ENCODE measurements around the gene SH3PXD2A. TPM values are rescaled to one million over a fixed set of nuclear protein-coding genes. Genes with fewer than 3 reads are reported as not detected.

The SH3PXD2A gene
- total RNA-seq, 4 donors from 2014 or later: 6.2 to 16.8 (median 11.4) TPM

DNA sequence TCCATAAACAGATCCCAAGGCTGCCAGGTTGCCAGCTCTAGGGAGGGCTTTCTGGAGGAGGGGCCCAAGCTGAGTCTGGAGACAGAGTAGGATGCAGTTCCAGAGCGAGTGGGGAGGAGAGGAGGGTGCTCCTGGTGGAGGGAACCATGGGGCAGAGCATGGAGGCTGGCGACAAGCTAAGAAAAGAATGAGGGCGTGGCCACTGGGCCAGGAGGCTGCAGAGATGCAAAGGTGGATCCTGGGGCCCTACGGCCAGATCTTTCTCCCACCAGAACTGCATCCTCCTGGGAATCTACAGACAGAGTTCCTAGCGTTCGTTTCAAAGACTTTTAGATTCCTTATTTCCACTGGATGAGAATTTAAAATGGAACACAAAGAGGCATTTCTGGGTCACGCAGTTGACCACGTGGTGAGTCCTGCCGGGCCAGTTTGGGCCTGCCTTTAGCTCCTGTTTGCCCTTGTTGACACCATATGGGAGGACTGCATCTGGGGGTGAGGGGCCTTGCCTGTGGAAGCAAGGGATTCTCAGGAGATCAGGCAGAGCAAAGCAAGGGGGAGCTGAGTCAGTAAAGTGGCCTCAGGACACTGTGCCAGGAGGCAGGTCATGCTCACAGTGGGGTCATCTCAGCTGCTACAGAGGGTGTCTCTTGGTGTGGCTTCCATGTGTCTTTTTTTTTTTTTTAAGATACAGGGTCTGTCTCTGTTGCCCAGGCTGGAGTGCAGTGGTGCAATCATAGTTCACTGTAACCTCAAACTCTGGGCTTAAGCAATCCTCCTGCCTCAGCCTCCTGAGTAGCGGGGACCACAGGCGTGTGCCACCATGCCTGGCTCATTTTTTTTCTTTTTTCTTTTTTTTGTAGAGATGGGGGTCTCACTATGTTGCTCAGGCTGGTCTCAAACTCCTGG is 137.8 kb downstream of the SH3PXD2A start:
- no peak overlapping the region for H3K4me3 ChIP-seq
- no peaks in the 10 kb centered on the region for H3K27me3 ChIP-seq
- DNase-seq: no peak
- H3K4me1 ChIP-seq: no peaks in the 10 kb centered on the region
- intact Hi-C loops (cut with DNase I; ENCODE audit: low total_unique reads) (no loop called here), in situ Hi-C loops (cut with MboI; ENCODE audit: low sequenced_read_pairs in 4 of 4) (no loop called here)
- H3K27ac ChIP-seq: no peak overlapping the region
- H3K36me3 ChIP-seq: no peaks in the 10 kb centered on the region
- H3K9me3 ChIP-seq: no peaks in the 10 kb centered on the region
- no peak for ATAC-seq
- no peak for TF ChIP-seq POLR2A (IDR thresholded peaks at IDR 0.05)
- TF ChIP-seq, protein P1, sequence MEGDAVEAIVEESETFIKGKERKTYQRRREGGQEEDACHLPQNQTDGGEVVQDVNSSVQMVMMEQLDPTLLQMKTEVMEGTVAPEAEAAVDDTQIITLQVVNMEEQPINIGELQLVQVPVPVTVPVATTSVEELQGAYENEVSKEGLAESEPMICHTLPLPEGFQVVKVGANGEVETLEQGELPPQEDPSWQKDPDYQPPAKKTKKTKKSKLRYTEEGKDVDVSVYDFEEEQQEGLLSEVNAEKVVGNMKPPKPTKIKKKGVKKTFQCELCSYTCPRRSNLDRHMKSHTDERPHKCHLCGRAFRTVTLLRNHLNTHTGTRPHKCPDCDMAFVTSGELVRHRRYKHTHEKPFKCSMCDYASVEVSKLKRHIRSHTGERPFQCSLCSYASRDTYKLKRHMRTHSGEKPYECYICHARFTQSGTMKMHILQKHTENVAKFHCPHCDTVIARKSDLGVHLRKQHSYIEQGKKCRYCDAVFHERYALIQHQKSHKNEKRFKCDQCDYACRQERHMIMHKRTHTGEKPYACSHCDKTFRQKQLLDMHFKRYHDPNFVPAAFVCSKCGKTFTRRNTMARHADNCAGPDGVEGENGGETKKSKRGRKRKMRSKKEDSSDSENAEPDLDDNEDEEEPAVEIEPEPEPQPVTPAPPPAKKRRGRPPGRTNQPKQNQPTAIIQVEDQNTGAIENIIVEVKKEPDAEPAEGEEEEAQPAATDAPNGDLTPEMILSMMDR (IDR thresholded peaks at IDR 0.05 in 4 of 5, conservative IDR thresholded peaks at IDR 0.05 in 1 of 5): no peak

DNA sequence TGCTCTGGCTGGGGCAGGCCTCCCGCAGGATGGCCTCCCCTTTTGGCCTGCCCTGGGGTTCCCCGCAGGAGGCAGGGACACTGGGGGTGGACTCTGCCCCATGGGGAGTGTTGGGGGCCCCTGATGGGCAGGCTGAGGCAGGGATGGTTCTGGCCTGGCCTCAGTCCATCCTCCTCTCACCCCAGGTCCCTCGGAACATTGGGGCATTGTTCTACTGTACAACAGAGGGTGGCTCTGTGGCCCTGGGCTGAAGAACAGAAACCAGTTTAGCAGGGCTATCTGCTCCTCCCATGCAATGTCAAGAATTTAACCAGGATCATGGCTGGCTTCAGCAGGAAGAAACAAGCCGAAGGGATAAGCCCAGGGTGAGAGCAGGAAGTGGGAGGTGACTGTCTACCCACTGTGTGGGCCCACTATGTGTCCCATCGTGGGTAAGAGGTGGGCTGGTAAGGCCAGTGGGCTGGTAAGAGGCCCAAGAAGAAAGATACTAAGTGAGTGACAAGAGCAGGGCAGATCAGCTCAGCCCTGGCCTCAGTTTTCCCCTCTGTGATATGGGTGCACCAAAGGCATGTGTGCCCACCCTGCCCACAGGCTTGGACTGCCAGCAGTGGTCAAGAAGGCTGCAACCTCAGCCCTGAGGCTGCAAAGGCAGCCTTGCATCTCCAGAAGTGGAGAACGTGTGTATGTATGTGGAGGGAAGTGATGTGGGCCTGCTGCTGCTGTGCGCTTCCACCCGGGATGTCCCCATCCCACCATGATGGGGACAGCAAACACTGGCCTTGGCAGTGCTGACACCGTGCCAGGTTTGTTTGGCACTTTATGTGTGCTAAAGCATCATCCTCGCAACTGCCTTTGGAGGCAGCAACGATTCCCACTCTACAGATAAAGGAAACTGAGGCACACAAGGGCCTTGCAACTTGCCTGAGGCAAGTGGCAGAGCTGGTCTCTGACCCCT is 138.9 kb downstream of the SH3PXD2A start:
- DNase-seq (no peak), ATAC-seq (no peak)
- Histone ChIP-seq H3K36me3 (no peaks in the 10 kb centered on the region), H3K9me3 (no peaks in the 10 kb centered on the region), H3K4me3 (no peak overlapping the region), H3K27me3 (no peaks in the 10 kb centered on the region), H3K4me1 (no peaks in the 10 kb centered on the region), H3K27ac (no peak overlapping the region)
- intact Hi-C loops (cut with DNase I; ENCODE audit: low total_unique reads): no loop called here
- in situ Hi-C loops (cut with MboI; ENCODE audit: low sequenced_read_pairs in 4 of 4): no loop called here
- TF ChIP-seq, protein P1 (IDR thresholded peaks at IDR 0.05 in 4 of 5, conservative IDR thresholded peaks at IDR 0.05 in 1 of 5): no peak
- TF ChIP-seq POLR2A (IDR thresholded peaks at IDR 0.05): no peak

DNA sequence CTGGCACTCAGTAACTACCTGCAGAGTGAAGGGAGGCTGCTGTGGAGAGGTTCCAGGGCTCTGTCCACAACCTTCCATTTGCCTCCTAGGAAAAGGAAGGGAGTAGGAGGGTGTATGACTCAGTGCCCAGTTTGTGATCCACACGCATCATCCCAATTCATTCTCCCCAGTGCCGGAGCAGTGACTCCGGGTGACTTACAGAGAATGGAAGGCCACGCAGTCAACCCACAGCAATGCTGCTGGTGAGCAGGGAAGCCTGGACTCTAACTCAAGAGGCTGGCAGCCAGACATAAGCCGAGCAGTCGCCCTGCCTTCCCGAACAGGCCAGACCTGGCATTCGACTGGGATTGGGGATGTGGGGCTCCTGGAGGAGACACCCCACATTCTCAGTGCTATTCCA is 139.9 kb downstream of the SH3PXD2A start:
- ATAC-seq (no peak), DNase-seq (no peak)
- Histone ChIP-seq H3K4me1 (no peaks in the 10 kb centered on the region), H3K4me3 (no peak overlapping the region), H3K36me3 (no peaks in the 10 kb centered on the region), H3K9me3 (no peaks in the 10 kb centered on the region), H3K27me3 (no peaks in the 10 kb centered on the region), H3K27ac (no peak overlapping the region)
- intact Hi-C loops (cut with DNase I; ENCODE audit: low total_unique reads) (no loop called here), in situ Hi-C loops (cut with MboI; ENCODE audit: low sequenced_read_pairs in 4 of 4) (no loop called here)
- TF ChIP-seq, protein P1 (IDR thresholded peaks at IDR 0.05 in 4 of 5, conservative IDR thresholded peaks at IDR 0.05 in 1 of 5): no peak
- TF ChIP-seq POLR2A (IDR thresholded peaks at IDR 0.05): no peak

DNA sequence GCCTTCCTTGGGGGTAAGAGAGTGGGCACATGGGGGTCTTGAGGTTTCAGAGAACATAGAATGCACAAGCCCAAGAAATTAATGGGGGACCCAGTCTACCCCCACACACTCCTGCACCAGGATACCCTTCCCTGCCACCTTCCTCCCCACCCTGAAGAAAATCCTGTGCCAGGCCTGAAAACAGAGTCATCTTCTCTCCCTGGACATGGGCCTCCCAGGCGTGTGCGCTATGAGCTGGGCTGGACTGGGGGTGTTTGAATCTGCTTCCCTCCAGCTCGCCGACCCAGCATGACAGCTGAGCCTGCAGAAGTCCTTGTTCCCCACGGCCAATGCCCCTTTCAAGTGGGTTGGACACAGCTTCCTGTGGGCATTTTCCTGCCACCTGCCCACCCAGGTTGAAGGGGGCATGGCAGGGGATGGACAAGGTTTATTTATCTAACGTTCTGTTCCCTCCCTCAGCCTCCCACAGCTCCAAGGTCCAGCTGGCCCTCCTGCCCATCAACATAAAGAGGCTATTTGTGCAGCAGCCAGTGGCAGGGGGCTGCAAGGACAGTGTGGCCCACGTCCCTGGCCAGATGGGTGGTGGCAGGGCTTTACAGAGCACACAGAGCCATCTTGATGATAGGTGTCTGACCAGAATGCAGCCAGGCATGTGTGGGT is 141.0 kb downstream of the SH3PXD2A start:
- DNase-seq: no peak
- Histone ChIP-seq H3K27me3 (no peaks in the 10 kb centered on the region), H3K27ac (no peak overlapping the region)

More for the DNA sequence above, 141.0 kb downstream of the SH3PXD2A start:
- intact Hi-C loops (cut with DNase I; ENCODE audit: low total_unique reads) (loop anchor here (5.0 kb wide), 1 partner anchor 88 kb away; no protein-coding TSS in a partner anchor), in situ Hi-C loops (cut with MboI; ENCODE audit: low sequenced_read_pairs in 4 of 4) (loop anchor here (5.0 kb wide), 2 partner anchors 143 to 148 kb away; partner anchors contain the start of gene SH3PXD2A (in 1 of the 4))
- no peak overlapping the region for H3K4me3 ChIP-seq
- ATAC-seq: no peak
- no peaks in the 10 kb centered on the region for H3K4me1 ChIP-seq
- TF ChIP-seq, protein P1 (IDR thresholded peaks at IDR 0.05 in 4 of 5, conservative IDR thresholded peaks at IDR 0.05 in 1 of 5): no peak
- no peak for TF ChIP-seq POLR2A (IDR thresholded peaks at IDR 0.05)
- no peaks in the 10 kb centered on the region for H3K36me3 ChIP-seq
- H3K9me3 ChIP-seq: no peaks in the 10 kb centered on the region

All from gastrocnemius medialis (tissue), 4 donors.